ENCODE measurements around the gene CAPN12.

DNA sequence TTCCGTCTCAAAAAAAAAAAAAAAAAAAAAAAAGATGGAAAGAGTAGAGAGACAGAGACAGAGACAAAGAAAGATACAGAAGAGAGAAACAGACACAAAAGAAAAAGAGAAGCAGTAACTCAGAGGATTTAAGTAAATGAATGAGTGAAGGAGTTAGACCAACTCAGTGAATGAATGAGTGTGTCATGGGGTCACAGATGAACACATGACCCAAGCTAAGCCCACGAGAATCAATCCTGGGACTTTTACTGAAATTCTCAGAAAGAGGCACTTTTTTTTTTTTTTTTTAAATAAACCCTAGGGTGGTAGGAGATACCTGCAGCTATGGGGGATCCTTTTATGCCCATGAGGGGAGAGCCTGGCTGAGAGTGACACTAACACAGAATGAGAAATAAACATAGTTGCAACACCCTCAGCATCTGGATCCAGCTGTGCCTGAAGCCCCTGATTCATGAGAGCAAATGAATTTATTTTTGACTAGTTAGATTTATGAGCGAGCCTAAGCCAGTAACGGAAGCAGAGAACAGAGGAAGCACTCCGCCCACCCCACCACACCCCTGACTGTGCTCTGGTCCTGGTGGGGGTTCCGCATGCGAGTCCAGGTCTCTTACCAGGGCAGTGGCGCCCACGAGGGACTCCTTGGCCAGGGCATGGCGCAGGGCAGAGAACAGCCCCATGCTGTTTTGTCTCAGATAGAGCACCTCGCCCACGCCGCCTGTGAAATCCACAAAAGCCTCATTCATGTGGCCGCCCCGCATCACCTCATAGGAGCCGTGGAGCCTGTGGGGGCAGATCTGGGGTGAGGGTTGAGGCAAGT lies 4.6 kb downstream of the CAPN12 start:
- TF ChIP-seq CTCF (conservative IDR thresholded peaks at IDR 0.05 in 1 of 2, IDR thresholded peaks at IDR 0.05 in 1 of 2; ENCODE audit: extremely low read depth in 1 of 2, insufficient read depth in 1 of 2, low read depth in 1 of 2, low read length in 2 of 2) = no peak
- TF ChIP-seq EZH2 (IDR thresholded peaks at IDR 0.05; ENCODE audit: borderline replicate concordance, low read length) = no peak

Measured in mammary epithelial cell (primary cell).